GM19025 (cell line): ENCODE data around the gene MCF2L.
"Not testable (repeated sequence)": the region's sequence is repeated elsewhere in the genome, so short reads cannot be mapped to it uniquely, and the experiment has no call there.

Source experiments
- ATAC-seq: cut with Tn5 transposase; IDR thresholded peaks from one replicate; pipeline ENCODE4 v1.9.1; 2021; ENCODE audit warnings: mild to moderate bottlenecking, low read depth, moderate library complexity; ENCODE audit not compliant: unreplicated experiment

The MCF2L gene

DNA sequence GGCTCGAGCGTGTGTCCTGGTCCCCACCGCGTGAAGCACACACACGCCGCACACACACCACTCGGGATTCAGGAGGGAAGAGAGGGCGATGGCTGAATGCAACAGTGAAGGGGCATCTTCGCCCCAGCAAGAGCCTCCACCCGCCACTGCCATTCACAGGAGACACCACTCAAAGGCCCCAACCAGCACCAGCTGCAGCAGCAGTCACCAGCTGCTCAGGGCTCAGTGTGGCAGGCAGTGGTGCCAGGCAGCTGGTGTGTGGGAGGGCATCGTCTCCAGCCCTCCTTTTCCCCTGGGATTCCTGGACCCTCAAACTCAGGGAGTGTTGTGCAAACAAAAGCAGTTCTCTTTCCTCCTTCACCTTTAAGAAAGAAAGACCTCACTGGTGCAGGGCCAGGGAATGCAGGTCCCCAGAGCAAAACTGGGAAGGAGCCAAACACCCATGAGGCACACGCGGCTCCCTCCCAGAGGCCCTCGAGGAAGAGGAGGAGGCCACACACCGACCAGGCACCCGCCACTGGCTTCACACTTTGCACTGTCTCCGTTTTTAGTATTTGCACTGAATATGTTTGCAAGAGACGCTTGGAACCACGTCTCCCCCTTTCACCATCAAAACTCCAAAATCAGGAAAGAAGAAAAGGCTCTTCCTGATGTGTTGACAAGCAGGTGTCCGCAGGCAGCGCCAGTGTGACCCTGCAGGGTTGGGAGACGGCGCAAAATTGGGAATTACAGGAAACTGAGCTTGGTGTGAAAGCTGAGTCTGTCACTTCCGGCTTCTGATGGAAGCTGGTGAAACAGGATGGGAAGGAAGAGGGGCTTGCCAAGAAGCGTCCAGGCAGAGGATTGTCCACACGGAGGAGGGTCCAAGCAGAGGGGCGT, 110.1 kb downstream of the MCF2L start:
- no peak for ATAC-seq

DNA sequence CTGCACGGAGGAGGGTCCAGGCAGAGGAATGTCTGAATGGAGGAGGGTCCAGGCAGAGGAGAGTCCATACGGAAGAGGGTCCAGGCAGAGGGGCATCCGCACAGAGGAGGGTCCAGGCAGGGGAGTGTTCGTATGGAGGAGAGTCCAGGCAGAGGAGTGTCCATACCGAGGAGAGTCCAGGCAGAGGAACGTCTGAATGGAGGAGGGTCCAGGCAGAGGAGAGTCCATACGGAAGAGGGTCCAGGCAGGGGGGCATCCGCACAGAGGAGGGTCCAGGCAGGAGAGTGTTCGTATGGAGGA, 110.7 kb downstream of the MCF2L start:
- ATAC-seq: not testable (repeated sequence)

DNA sequence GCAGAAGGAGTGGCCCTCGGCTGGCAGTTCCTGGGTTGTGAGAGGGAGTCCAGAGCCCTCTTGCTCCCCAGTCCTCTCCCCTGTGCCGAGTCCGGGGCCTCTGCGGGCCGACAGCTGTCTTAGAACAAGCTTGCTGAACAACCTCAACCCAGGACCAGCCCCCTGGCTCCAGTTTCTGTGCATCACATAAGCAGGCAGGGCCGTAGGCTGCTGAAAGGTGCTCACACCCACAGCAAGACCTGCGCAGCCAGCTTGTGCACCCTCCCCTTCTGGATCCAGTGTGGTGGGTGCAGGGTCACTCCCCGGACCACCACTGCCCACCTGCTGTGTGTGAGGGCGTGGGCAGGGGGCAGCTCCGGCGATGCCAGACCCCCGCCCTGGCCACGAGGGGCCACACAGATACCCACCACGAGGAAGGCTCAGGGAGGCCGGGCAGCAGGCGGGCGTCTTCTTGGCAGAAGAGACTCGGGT, 111.4 kb downstream of the MCF2L start:
- no peak for ATAC-seq

DNA sequence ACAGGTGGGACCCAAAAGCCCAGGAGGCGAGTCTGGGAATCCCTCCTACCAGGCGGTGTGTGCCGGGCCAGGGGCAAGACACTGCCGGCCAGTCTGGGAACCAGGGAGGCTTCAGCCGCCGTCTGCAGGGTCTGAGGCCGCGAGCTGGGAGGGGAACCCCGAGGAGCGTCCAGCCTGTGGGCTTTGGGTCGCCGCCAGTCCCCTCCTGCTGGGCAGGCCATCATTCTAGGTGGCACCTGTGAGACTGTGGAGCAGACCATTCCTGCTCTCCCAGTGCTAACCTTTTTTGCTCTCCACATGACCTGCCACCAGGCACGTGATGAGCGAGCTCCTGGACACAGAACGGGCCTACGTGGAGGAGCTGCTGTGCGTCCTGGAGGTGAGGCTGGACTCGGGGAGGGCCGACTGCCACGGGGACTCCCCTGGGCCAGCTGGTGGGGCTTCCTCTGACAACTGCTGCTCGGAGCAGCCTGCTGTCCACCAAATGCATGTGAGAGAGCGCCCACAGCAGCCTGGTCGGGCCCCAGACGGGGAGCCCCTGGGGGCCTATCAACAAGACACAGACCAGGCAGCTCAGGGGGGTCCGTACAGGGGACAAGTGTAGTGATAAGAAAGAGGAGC, 112.0 kb downstream of the MCF2L start:
- ATAC-seq: no peak

DNA sequence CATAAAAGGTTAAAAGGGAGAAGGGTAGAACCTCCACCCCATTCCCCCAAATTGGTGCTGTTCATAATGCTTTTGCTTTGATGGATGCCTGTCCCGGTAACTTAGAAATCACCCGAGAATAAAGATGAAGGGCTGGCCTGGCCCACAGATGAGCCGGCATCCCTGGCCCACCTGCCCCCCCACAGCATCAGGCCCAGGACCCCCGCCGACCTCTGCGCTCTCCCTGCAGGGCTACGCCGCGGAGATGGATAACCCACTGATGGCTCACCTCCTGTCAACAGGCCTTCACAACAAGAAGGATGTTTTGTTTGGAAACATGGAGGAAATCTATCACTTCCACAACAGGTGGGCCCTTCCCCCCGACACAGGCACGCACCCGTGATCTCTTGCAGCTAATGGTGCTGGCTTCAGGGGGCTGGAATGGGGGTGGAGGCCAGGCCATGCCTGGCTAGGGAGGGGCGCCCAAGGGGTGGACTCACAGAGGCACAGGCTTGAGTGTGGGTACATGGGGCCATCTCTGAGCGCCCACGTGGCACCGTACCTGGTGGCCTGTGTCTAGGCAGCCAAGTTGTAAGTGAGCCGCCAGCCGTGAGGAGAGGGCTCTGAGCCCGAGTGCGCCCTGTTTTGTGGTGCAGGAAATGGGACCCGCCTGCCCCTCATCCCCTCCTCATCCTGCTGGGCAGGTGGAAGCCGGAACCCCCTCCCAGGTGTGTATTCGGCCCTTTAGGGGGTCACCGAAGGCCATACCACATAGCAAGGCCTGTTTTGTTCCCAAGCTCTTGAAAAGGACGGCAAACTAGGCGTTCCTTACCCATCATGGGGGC, 113.4 kb downstream of the MCF2L start:
- ATAC-seq: no peak

DNA sequence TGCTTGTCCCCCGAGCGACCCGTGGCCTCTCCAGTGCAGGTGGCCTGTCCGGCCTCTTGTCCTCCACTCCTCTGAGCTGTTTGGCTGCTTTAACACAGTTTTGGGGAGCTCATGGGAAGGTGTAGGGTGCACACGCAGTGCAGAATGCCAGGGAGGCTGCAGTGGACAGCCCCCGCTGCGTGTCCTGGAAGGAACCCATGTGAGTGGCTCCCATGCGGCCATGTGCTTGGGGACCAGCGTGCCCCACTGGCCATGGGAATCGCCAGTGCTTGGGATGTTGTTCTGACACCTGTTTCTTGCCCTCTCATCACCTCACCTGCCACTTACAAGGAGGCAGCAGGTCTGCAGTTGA, 114.0 kb downstream of the MCF2L start:
- ATAC-seq: no peak

DNA sequence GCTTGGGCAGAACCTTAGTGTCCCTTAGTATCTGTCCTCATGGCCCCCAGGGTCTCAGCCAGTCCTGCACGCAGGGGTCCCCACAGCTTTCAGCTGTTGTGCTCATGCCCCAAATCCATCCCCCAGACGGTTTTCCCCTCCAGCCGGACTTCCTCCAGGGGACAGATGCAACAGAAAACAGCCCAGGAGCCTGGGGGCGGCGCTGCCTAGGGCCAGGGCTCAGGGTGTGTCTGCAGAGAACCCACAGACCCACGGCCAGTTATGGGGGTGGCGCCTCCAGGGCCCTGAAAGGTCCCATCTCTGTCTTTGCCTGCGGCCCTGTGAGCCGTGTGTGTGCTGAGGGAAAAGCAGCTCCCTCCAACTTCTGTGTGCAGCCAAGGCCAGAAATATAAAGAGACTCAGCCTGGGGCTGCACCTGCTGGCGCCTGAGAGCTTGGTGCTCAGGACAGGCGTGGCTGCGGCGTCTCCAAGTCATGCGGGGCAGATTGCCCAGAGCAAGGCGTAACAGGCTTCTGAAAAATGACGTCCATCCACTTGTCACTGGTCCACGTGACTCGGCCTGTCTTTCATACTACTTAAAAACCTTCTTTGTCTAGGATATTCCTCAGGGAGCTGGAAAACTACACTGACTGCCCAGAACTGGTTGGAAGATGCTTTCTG, 114.5 kb downstream of the MCF2L start:
- ATAC-seq: no peak

DNA sequence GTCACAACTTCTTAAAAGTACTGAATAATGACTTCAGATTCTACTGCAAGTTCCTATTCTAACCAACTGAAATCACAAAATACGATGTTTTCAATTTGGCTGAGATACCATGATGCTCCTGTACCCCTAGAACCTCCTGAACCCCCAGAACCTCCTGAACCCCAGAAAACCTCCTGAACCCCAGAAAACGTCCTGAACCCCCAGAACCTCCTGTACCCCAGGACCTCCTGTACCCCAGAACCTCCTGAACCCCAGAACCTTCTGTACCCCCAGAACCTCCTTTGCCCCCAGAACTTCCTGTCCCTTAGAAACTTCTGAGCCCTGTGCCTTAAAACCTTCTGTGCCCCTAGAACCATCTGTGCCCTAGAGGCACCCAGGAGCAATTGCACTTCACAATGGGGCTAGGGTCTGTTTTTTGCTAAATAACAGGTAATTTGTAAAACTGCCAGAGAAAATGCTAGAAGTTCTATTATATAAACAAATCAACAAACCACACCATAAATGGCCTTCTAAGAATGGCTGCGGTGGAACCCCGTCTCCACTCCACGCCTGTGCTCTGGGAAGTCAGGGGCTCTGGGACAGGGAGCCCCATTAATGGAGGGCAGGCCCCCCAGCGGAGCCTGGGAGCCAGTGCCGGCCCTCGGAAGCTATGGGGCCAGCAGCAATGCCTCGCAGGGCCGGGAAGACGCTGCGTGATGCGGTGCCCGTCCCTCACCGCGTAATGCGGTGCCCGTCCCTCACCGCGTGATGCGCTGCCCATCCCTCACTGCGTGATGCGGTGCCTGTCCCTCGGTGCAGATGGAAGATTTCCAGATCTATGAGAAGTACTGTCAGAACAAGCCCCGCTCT, 115.3 kb downstream of the MCF2L start:
- ATAC-seq: no peak

DNA sequence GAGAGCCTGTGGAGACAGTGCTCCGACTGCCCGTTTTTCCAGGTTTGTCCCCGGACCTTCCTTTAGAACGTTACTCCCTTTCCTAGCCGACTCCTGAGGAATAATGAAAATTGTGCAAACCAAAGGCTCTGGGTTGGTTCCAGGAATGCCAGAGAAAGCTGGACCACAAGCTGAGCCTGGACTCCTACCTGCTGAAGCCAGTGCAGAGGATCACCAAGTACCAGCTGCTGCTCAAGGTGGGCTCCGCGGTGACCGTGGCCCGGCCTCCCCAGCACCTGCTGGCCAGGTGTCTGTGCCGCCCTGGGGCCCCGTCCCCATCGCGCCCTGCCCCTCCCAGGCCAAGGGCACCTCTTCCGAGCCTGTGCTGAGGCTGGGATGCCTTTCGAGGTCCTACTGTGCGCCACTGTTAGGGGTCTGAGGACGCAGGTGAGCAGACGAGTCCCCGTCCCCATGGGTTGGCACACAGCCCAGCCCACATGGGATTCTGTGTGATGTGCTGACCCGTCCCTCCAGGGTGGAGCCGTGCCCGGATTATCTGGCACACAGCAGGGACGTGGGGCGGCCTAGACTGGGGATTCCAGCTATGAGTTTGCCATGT, 116.0 kb downstream of the MCF2L start:
- ATAC-seq: no peak

DNA sequence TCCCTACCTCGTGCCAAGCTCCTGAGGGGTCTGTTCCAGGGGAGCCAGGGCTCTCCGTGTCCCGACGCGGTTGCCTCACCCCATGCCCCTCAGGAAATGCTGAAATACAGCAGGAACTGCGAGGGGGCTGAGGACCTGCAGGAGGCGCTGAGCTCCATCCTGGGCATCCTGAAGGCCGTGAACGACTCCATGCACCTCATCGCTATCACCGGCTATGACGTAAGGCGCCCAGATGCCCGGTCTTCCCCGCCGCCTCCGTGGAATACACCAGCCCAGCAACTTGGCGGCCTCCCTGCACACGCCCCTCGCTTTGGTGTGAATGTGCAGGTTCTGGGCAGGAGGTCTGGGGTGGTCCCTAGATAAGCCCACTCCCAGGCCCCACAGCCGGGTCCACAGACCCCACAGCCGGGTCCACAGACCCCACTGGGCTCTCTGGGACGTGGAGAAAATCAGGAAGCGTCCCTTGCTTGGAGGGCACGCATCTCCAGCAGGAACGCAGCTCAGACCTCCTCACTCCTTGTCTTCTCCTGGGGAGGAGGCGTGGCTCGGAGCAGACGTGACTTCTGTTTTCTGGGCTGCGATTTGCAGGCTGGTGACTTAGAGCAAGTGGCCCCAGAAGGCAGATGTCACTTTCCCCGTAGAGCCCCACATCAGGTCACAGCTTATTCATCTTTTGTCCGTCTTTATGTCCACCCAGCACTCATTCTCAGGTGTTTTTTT, 117.2 kb downstream of the MCF2L start:
- ATAC-seq: no peak

DNA sequence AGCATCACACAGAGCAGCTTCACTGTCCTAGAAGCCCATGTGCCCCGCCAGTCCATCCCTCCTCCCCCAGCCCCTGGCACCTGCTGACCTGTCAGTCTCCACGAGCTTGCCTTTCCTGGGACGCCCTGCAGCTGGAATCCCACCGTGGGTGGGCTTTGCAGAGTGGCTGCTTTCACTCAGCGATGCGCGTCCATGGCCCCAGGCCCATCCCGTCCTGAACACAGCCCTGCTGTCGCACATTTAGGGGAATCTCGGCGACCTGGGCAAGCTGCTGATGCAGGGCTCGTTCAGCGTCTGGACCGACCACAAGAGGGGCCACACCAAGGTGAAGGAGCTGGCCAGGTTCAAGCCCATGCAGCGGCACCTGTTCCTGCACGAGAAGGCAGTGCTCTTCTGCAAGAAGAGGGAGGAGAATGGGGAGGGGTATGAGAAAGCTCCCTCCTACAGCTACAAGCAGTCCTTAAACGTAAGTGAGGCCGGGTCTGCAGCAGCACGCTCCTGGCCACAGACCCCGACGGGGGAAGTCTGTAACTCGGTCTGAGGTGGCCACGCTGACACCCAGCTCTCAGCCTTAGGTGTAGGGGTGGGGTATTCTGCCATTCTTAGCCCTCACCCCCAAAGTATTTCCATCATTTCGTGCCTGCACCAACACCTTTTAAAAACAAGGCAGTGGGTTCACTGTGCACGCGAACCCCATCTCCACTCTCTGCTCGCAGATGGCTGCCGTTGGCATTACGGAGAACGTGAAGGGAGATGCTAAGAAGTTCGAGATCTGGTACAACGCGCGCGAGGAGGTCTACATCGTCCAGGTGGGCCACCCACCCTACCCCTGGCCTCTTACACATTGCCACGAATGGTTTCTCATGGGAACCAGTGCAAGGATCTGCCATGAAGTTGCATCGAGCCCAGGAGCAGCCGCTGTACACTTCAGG, 118.2 kb downstream of the MCF2L start:
- no peak for ATAC-seq

DNA sequence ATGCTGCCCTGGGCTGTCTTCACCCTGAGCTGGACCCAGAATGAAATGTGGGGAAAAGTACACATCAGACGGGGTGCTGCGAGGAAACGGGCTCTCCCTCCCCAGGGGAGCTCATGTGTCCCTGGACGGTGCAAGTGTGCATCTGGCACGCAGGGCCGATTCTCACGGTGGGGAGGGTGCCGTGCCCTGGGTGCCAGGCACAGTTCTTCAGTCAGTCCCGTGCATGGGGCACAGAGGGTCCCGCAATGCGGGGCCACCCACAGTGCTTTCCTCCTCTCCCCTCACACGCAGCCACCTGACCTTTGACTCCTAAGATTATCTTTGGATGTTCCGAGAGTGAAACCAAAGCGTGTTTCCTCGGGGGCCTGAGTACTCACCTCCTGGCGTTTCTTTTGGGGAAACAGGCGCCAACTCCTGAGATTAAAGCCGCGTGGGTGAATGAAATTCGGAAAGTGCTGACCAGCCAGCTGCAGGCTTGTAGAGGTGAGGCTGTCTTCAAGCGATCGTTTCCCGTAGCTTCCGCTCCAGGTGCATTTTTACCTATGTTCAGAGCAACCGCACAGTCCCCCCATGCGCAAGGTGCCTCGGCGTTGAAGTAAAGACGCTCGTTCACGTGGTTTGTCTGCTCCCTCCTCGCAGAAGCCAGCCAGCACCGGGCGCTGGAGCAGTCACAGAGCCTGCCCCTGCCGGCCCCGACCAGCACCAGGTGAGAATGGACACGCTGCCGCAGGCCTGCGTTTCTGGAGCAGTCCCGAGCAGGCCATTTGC, 119.1 kb downstream of the MCF2L start:
- ATAC-seq: no peak

DNA sequence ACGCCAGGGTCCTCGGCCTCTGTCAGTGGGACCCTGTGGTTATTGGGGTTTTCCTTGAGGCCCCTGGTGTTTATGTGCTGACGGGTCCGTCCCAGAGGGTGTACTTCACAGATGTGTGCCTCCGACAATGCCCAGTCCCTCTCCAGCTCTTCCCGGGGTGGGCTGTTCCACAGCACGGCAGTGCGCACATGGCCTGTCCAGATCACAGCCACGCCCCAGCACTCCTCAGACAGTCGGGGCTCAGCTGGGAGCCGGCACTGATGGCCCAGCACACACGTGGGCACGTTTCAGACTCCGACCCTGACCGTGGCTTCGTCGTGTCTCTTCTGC, 119.6 kb downstream of the MCF2L start:
- no peak for ATAC-seq

DNA sequence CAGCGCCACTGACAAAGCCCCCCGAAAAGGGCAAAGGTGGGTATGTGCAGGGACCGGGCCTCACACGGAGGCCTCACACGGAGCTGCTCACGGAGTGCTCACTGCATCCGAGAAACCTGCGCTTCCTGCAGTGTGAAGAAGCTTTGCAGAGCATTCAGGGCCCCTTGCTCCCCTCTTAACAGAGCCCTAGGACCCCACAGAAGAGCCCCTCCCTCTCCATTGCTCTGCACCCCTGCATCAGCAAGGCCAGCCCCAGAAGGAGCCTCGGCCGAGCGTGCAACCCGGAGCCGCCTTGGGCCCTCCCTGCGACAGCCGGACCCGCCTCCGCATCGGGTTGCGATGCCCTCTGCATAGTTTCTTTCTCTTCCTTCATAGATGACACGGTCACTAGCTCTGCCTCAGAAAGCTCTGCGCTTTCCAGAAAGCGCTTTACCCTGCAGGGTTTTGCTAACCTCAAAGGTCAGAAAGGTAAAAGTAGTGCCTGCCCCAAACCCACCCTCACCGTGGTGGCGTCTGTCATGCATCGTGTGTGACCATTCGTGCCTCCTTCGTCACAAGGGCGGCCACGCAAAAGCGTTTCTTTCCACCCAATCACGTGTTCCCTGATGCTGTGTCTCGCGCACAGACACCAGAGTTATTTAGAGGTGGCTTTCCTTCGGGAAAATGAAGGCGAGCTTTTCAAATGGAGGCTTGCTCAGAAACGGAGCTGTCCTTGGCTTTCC, 120.8 kb downstream of the MCF2L start:
- ATAC-seq: no peak

DNA sequence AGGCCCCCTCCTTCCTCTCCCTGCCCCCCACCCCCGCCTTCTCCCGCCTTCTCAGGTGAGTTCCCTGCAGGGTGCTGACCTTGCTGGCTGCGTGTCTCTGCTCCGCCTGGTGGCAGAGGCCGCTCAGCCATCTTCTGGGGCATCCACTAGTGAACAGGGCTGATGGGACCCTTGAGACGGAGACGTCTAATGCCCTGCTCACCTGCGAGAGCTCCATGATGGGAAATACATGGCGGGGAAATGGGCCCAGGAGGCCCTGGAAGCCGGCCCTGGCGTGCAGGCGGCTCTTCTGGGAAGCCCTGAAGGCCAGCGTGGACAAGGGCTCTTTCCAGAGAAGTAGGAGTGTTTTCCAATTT, 121.4 kb downstream of the MCF2L start:
- no peak for ATAC-seq

DNA sequence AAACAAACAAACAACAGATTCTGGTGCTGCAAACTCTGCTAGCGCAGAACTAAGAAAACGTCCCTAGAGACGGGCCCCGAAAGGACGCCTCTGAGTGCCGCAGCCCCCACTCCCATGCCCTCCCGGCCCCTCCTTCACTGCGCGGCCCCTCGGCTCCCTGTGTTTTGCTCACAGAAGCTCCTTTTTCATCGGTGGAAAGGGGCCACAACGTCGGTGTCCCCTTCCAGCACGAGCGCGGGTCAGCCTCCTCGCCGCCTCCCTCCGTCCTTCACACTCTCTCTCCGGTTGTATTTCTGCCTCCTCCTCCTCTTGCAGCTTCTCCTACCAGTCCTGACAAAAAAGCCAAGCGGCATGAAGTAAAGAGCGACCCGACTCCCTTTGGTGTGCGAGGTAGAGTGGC, 121.8 kb downstream of the MCF2L start:
- no peak for ATAC-seq
